PC-9 (cell line): ENCODE measurements around the gene CARMIL1. TPM values are rescaled to one million over a fixed set of nuclear protein-coding genes. Genes with fewer than 3 reads are reported as not detected.

ENCODE experiments used
- BruUV-seq: library from RNA; stranded (reverse); fragments of 400-500 nt; replicated peaks from 2 replicates; lab custom pipeline; 2021; lab: Mats Ljungman, UMichigan
- CTCF ChIA-PET: fragments of 300-600 bp; sonication (Branson Sonifier 250); formaldehyde crosslinking; loops from one replicate; lab custom pipeline; 2022; ENCODE audit warnings: antibody characterized with exemption; lab: Charles Lee
- POLR2A ChIA-PET: fragments of 300-600 bp; sonication (Branson Sonifier 250); formaldehyde crosslinking; loops from one replicate; lab custom pipeline; 2022; ENCODE audit warnings: antibody characterized with exemption; ENCODE audit not compliant: unreplicated experiment; lab: Charles Lee
- DNase-seq, 2 experiments: peaks; one replicate each; pipeline versions ENCODE4 v3.0.0 to v3.0.0-alpha.2; 2015 to 2022; ENCODE audit warnings: mixed read lengths in 1 of 2
- H2AFZ ChIP-seq: fragments of 200-600 bp; sonication (generic); 2 replicates; pipeline ENCODE4 v1.8.1; 2017; ENCODE audit warnings: antibody characterized with exemption
- H3F3A ChIP-seq: fragments of 200-600 bp; sonication (generic); 2 replicates; pipeline ENCODE4 v1.8.1; 2017; ENCODE audit warnings: antibody characterized with exemption, mild to moderate bottlenecking, low read depth; ENCODE audit not compliant: insufficient read depth
- H3K27ac ChIP-seq: fragments of 200-600 bp; sonication (generic); 2 replicates; pipeline ENCODE4 v1.6.1; 2016; ENCODE audit warnings: mixed run types
- H3K27me3 ChIP-seq: fragments of 200-600 bp; sonication (generic); 2 replicates; pipeline ENCODE4 v1.6.1; 2016; ENCODE audit warnings: low read depth, mixed run types; ENCODE audit not compliant: insufficient read depth
- H3K36me3 ChIP-seq: fragments of 200-600 bp; sonication (generic); 2 replicates; pipeline ENCODE4 v1.6.1; 2016; ENCODE audit warnings: low read depth, mixed run types
- H3K4me1 ChIP-seq: fragments of 200-600 bp; sonication (generic); replicated peaks from 2 replicates; pipeline ENCODE4 v1.6.1; 2016; ENCODE audit warnings: mixed run types; ENCODE audit not compliant: insufficient read depth
- H3K4me2 ChIP-seq: fragments of 200-600 bp; sonication (generic); 2 replicates; pipeline ENCODE4 v1.6.1; 2017; ENCODE audit warnings: mixed run types
- H3K4me3 ChIP-seq: fragments of 200-600 bp; sonication (generic); 2 replicates; pipeline ENCODE4 v1.6.1; 2016; ENCODE audit warnings: mixed run types
- H3K79me2 ChIP-seq: fragments of 200-600 bp; sonication (generic); 2 replicates; pipeline ENCODE4 v1.6.1; 2017; ENCODE audit warnings: low read depth, mixed run types
- H3K9me2 ChIP-seq: fragments of 200-600 bp; sonication (generic); 2 replicates; pipeline ENCODE4 v1.8.1; 2017; ENCODE audit warnings: mild to moderate bottlenecking; ENCODE audit not compliant: insufficient read depth
- H3K9me3 ChIP-seq: fragments of 200-600 bp; sonication (generic); 2 replicates; pipeline ENCODE4 v1.8.1; 2016; ENCODE audit warnings: low read depth; ENCODE audit not compliant: insufficient read depth
- H4K20me1 ChIP-seq: fragments of 200-600 bp; sonication (generic); 2 replicates; pipeline ENCODE4 v1.8.1; 2017; ENCODE audit not compliant: insufficient read depth
- EZH2 ChIP-seq: fragments of 200-600 bp; sonication (generic); IDR thresholded peaks from 2 replicates; pipeline ENCODE4 v1.8.0; 2017; ENCODE audit warnings: antibody characterized with exemption, low read depth
- intact Hi-C: fragments of 100-400 bp; cut with micrococcal nuclease; formaldehyde crosslinking; loops from one replicate; pipeline ENCODE4 v1.10.0; 2022; ENCODE audit not compliant: unreplicated experiment
- total RNA-seq: library from RNA; stranded (reverse); gene quantifications from 2 replicates; pipeline ENCODE4 v1.2.3, GENCODE V29; 2021
- TF ChIP-seq, protein P1 (sequence below): fragments of 200-600 bp; sonication (generic); conservative IDR thresholded peaks from 2 replicates; pipeline ENCODE4 v1.6.1; 2017; ENCODE audit warnings: mixed run types, antibody characterized with exemption, mild to moderate bottlenecking, moderate library complexity

CARMIL1 gene
- total RNA-seq, 1 experiment from 2014 or later: 33.1 TPM

DNA sequence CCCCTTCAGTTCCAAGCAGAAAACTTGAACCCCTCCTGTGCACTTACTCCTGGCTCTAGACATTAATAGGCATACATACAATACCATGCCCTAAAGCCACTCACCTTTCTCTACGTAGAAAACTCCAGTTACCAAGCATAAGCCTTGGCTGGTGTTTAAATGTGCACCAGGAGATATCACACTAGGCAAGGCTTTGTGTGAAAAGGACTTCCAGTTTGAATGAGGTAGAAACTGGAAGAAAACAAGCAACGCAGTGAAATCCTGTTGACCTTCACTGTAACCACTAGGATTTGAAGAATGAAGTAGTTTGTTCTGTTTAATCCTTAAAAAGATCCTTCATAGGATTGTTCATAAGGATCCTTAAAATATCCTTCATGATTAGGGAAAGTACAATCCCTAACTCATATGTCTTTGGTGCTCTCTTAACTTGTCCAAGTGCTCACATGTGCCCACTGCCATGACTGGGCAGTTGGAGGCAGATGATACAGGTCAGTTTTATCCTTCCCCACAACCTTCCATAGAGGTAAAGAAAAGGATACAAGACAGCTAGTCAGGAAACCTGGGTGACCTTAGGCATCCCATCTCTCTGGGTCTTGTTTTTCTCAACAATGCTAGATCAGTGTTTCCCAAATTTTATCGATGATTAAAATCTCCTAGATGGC lies 363.6 kb downstream of the CARMIL1 start:
- no peaks in the 10 kb centered on the region for H3K9me3 ChIP-seq
- BruUV-seq: no TSS peak

GRCh38 chr6:25645916-25646315 lies 366.7 kb downstream of the CARMIL1 start:
- Histone ChIP-seq H3K79me2 (no peaks in the 10 kb centered on the region), H3K4me3 (no peak overlapping the region), H3K36me3 (no peaks in the 10 kb centered on the region), H3K9me3 (no peaks in the 10 kb centered on the region), H3K4me1 (no peaks in the 10 kb centered on the region), H3K4me2 (no peak overlapping the region), H4K20me1 (no peaks in the 10 kb centered on the region), H3K9me2 (no peaks in the 10 kb centered on the region; the same call in 1 of the 2 replicates), H3F3A (no peaks in the 10 kb centered on the region), H3K27me3 (no peaks in the 10 kb centered on the region), H2AFZ (no peak overlapping the region), H3K27ac (no peak overlapping the region)
- TF ChIP-seq EZH2: no peak
- TF ChIP-seq, protein P1, sequence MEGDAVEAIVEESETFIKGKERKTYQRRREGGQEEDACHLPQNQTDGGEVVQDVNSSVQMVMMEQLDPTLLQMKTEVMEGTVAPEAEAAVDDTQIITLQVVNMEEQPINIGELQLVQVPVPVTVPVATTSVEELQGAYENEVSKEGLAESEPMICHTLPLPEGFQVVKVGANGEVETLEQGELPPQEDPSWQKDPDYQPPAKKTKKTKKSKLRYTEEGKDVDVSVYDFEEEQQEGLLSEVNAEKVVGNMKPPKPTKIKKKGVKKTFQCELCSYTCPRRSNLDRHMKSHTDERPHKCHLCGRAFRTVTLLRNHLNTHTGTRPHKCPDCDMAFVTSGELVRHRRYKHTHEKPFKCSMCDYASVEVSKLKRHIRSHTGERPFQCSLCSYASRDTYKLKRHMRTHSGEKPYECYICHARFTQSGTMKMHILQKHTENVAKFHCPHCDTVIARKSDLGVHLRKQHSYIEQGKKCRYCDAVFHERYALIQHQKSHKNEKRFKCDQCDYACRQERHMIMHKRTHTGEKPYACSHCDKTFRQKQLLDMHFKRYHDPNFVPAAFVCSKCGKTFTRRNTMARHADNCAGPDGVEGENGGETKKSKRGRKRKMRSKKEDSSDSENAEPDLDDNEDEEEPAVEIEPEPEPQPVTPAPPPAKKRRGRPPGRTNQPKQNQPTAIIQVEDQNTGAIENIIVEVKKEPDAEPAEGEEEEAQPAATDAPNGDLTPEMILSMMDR: no peak
- no peak for DNase-seq
- POLR2A ChIA-PET: no interaction called here
- intact Hi-C loops: no loop called here
- CTCF ChIA-PET: no interaction called here
- BruUV-seq: no TSS peak

More for the DNA sequence above, 363.6 kb downstream of the CARMIL1 start:
- no peaks in the 10 kb centered on the region for H4K20me1 ChIP-seq
- H3K36me3 ChIP-seq: no peaks in the 10 kb centered on the region
- no peak overlapping the region for H2AFZ ChIP-seq
- H3K4me3 ChIP-seq: no peak overlapping the region
- no peaks in the 10 kb centered on the region for H3K79me2 ChIP-seq
- ChIA-PET POLR2A (no interaction called here), CTCF (no interaction called here)
- intact Hi-C loops: no loop called here
- no peaks in the 10 kb centered on the region; the same call in 1 of the 2 replicates for H3K9me2 ChIP-seq
- H3K27ac ChIP-seq: no peak overlapping the region
- no peaks in the 10 kb centered on the region for H3F3A ChIP-seq
- no peaks in the 10 kb centered on the region for H3K4me1 ChIP-seq
- TF ChIP-seq, protein P1: no peak
- no peak for TF ChIP-seq EZH2
- no peak for DNase-seq
- H3K4me2 ChIP-seq: no peak overlapping the region
- H3K27me3 ChIP-seq: no peaks in the 10 kb centered on the region

DNA sequence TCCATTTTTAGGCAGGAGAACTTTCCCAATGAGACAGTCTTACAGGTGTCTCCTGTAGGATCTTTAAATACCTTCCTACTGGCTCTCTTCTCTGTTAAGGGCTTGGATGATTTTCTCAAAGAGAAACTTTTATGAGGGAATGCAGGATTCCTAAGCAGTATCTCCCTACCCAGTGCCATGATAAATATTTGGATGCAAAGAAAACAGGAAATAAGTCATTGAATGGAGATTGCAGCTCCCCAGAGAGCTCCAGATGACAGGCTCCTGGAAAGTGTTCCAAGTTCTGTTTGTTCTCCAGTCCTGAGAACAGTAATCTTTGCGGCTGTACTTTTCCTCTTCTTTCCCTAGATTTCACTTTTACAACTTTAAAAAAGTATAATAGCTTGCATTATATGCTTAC lies 370.4 kb downstream of the CARMIL1 start:
- H3K27me3 ChIP-seq: no peaks in the 10 kb centered on the region

More for the DNA sequence above, 370.4 kb downstream of the CARMIL1 start:
- H3K9me3 ChIP-seq: no peaks in the 10 kb centered on the region; the same call in 1 of the 2 replicates
- no peaks in the 10 kb centered on the region for H3K4me1 ChIP-seq
- no peaks in the 10 kb centered on the region; the same call in 1 of the 2 replicates for H3K9me2 ChIP-seq
- H3K27ac ChIP-seq: no peak overlapping the region
- intact Hi-C loops: no loop called here
- no peaks in the 10 kb centered on the region for H3F3A ChIP-seq
- H3K4me2 ChIP-seq: no peak overlapping the region
- H3K4me3 ChIP-seq: no peak overlapping the region
- no TSS peak for BruUV-seq
- CTCF ChIA-PET: no interaction called here
- H3K79me2 ChIP-seq: no peaks in the 10 kb centered on the region
- no peaks in the 10 kb centered on the region for H4K20me1 ChIP-seq
- TF ChIP-seq, protein P1: no peak
- TF ChIP-seq EZH2: no peak
- no peaks in the 10 kb centered on the region for H3K36me3 ChIP-seq
- no peak overlapping the region for H2AFZ ChIP-seq
- DNase-seq: no peak
- POLR2A ChIA-PET: no interaction called here
